Measurements from ENCODE around the gene TSEN15. TPM values are rescaled to one million over a fixed set of nuclear protein-coding genes. Genes with fewer than 3 reads are reported as not detected.

The TSEN15 gene
- total RNA-seq, 1 experiment from 2014 or later = 71.4 TPM

- BruUV-seq (replicated peaks) = no TSS peak
- CTCF ChIA-PET = no interaction called here
- H3K9me3 ChIP-seq = 0 out of 2 replicates have a peak, but pooled peaks cover 1% of the 10 kb centered on the region
These were observed 50.0 kb downstream of the TSEN15 start for GRCh38 chr1:184101571-184101970.

GRCh38 chr1:184110272-184111204, 59.0 kb downstream of the TSEN15 start:
- Histone ChIP-seq H3K4me1 (no peaks in the 10 kb centered on the region), H3K4me3 (ENCODE audit: low read depth, low read length) (no peak overlapping the region), H3K27me3 (replicated peaks; ENCODE audit: control insufficient read depth, insufficient read depth, low read length) (no peaks in the 10 kb centered on the region), H3K36me3 (ENCODE audit: control insufficient read depth, insufficient read depth, low read length) (no peaks in the 10 kb centered on the region), H3K9me3 (0 out of 2 replicates have a peak, but pooled peaks cover 4% of the 10 kb centered on the region)
- no peaks in the 10 kb centered on the region for H3K36me3 Mint-ChIP-seq (ENCODE audit: insufficient read depth, unreplicated experiment)
- H3K4me3 Mint-ChIP-seq (ENCODE audit: unreplicated experiment) = no peak overlapping the region
- no TSS peak for BruUV-seq (replicated peaks)
- H3K4me1 Mint-ChIP-seq (ENCODE audit: low read depth, unreplicated experiment) = no peaks in the 10 kb centered on the region
- peaks cover 17% of the 10 kb centered on the region for H3K9me3 Mint-ChIP-seq (ENCODE audit: unreplicated experiment)
- intact Hi-C loops (cut with micrococcal nuclease; ENCODE audit: unreplicated experiment) = no loop called here
- CTCF ChIA-PET = no interaction called here
- H3K27me3 Mint-ChIP-seq (ENCODE audit: insufficient read depth, unreplicated experiment) = no peaks in the 10 kb centered on the region
- no peak for TF ChIP-seq CTCF (IDR thresholded peaks at IDR 0.05; ENCODE audit: insufficient read depth in 1 of 2, low read depth in 1 of 2, low read length in 1 of 2, severe bottlenecking in 1 of 2, unreplicated experiment in 1 of 2)
- H3K27ac Mint-ChIP-seq (ENCODE audit: unreplicated experiment) = no peak overlapping the region
- POLR2A ChIA-PET = no interaction called here
- DNase-seq = no peak

More at GRCh38 chr1:184101571-184101970, 50.0 kb downstream of the TSEN15 start:
- H3K9me3 Mint-ChIP-seq (ENCODE audit: unreplicated experiment) = peaks cover 14% of the 10 kb centered on the region
- H3K27ac Mint-ChIP-seq (ENCODE audit: unreplicated experiment) = no peak overlapping the region
- Histone ChIP-seq H3K4me3 (ENCODE audit: low read depth, low read length) (no peak overlapping the region), H3K27me3 (replicated peaks; ENCODE audit: control insufficient read depth, insufficient read depth, low read length) (no peaks in the 10 kb centered on the region), H3K36me3 (ENCODE audit: control insufficient read depth, insufficient read depth, low read length) (no peaks in the 10 kb centered on the region), H3K4me1 (no peaks in the 10 kb centered on the region)
- POLR2A ChIA-PET = no interaction called here
- no peak overlapping the region for H3K4me3 Mint-ChIP-seq (ENCODE audit: unreplicated experiment)
- no peak for TF ChIP-seq CTCF (IDR thresholded peaks at IDR 0.05; ENCODE audit: insufficient read depth in 1 of 2, low read depth in 1 of 2, low read length in 1 of 2, severe bottlenecking in 1 of 2, unreplicated experiment in 1 of 2)
- no peaks in the 10 kb centered on the region for H3K4me1 Mint-ChIP-seq (ENCODE audit: low read depth, unreplicated experiment)
- intact Hi-C loops (cut with micrococcal nuclease; ENCODE audit: unreplicated experiment) = no loop called here
- no peaks in the 10 kb centered on the region for H3K36me3 Mint-ChIP-seq (ENCODE audit: insufficient read depth, unreplicated experiment)
- H3K27me3 Mint-ChIP-seq (ENCODE audit: insufficient read depth, unreplicated experiment) = no peaks in the 10 kb centered on the region
- no peak for DNase-seq

GRCh38 chr1:184112176-184112948, 60.8 kb downstream of the TSEN15 start:
- intact Hi-C loops (cut with micrococcal nuclease; ENCODE audit: unreplicated experiment) = no loop called here
- Mint-ChIP-seq H3K27ac (ENCODE audit: unreplicated experiment) (no peak overlapping the region), H3K27me3 (ENCODE audit: insufficient read depth, unreplicated experiment) (no peaks in the 10 kb centered on the region), H3K4me1 (ENCODE audit: low read depth, unreplicated experiment) (no peaks in the 10 kb centered on the region), H3K4me3 (ENCODE audit: unreplicated experiment) (no peak overlapping the region), H3K36me3 (ENCODE audit: insufficient read depth, unreplicated experiment) (no peaks in the 10 kb centered on the region), H3K9me3 (ENCODE audit: unreplicated experiment) (no peaks in the 10 kb centered on the region)
- BruUV-seq (replicated peaks) = no TSS peak
- TF ChIP-seq CTCF (IDR thresholded peaks at IDR 0.05; ENCODE audit: insufficient read depth in 1 of 2, low read depth in 1 of 2, low read length in 1 of 2, severe bottlenecking in 1 of 2, unreplicated experiment in 1 of 2) = no peak
- H3K27me3 ChIP-seq (replicated peaks; ENCODE audit: control insufficient read depth, insufficient read depth, low read length) = no peaks in the 10 kb centered on the region
- CTCF ChIA-PET = no interaction called here
- H3K36me3 ChIP-seq (ENCODE audit: control insufficient read depth, insufficient read depth, low read length) = no peaks in the 10 kb centered on the region
- no peak overlapping the region for H3K4me3 ChIP-seq (ENCODE audit: low read depth, low read length)
- no peaks in the 10 kb centered on the region for H3K9me3 ChIP-seq
- POLR2A ChIA-PET = no interaction called here
- no peak for DNase-seq
- no peaks in the 10 kb centered on the region for H3K4me1 ChIP-seq
